Measurements from ENCODE around the gene DSC3.

DSC3 gene

DNA sequence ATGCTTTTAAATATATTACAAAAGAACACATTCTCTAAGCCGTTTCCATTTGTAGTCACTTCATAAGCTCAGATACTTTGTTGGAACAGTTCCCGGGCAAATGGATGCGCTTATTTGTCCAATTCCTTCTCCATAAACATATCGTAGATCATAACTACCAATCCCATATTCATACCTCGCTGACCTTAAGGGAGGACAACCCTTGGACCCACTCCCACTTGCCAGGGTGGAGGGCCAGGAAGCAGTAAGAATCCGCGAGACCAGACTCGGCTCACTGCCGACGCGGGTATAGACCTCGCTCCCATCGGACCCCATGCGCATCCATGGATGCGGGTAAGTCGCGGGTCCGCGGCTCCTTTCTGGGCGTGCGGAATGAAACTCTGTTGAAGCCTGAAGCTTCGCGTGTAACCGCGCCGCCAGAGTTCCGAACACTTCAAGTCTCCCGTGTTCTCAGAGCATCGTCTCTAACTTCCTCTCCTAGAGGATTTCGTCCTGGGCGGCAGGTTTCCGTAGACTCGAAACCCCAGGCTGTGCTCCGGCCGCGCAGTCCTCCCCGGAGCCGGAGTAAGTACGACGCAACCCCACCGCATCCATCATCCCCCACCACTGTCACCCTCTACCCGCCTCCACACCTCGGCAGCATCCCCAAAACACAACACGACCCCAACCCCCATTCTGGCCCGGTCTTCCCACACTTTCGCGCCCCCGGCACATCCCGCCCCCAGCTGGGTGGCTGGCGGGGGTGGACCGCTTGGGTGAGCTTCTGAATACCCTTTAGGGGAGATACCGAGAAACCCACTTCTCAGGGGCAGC is 1.1 kb downstream of the DSC3 start (continued):
- TF ChIP-seq, protein P1, sequence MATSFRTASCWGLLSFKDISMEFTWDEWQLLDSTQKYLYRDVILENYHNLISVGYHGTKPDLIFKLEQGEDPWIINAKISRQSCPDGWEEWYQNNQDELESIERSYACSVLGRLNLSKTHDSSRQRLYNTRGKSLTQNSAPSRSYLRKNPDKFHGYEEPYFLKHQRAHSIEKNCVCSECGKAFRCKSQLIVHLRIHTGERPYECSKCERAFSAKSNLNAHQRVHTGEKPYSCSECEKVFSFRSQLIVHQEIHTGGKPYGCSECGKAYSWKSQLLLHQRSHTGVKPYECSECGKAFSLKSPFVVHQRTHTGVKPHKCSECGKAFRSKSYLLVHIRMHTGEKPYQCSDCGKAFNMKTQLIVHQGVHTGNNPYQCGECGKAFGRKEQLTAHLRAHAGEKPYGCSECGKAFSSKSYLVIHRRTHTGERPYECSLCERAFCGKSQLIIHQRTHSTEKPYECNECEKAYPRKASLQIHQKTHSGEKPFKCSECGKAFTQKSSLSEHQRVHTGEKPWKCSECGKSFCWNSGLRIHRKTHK (tag by site-specific recombination; IDR thresholded peaks at IDR 0.05) = no peak
- TF ChIP-seq, protein P2, sequence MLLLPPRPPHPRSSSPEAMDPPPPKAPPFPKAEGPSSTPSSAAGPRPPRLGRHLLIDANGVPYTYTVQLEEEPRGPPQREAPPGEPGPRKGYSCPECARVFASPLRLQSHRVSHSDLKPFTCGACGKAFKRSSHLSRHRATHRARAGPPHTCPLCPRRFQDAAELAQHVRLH (tag by site-specific recombination; IDR thresholded peaks at IDR 0.05) = no peak; the same call in 1 of the 2 replicates
- TF ChIP-seq ZNF624 (tag by site-specific recombination; IDR thresholded peaks at IDR 0.05) = no peak
- no peak for TF ChIP-seq ZNF138 (tag by site-specific recombination; IDR thresholded peaks at IDR 0.05; ENCODE audit: borderline replicate concordance)
- no peak for TF ChIP-seq ZNF416 (tag by site-specific recombination; IDR thresholded peaks at IDR 0.05)
- TF ChIP-seq ZEB2 (tag by site-specific recombination; IDR thresholded peaks at IDR 0.05) = peak; percentile 61

DNA sequence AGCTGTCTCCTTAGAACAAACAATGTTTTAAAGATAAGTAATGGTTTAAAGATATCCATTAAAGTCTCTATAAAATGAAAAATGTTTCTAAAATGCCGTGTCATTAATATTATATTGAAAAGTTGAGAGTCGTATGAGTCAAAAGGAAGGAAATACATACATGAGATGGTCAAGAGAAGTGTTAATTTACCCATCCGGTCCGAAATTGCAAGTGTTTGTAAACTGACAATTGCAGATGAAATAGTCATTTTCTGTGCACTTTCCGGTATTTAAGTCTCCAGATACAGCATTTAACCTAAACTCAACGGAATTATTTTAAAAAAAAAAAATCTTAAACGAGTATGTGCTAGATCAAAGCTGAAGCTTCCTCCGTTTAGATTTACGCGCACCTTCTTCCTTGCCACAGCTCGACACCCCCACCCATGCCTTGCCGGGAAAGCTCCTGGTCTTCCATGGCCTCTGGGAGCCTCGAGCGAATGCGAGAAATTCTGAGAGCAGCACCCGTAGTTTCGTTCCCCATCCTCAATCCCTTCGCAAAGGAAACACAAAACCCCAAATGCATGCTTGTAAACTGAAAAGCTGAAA is 1.8 kb downstream of the DSC3 start:
- POLR2A ChIA-PET = interaction anchor here (1.0 to 2.8 kb wide), 4 partner anchors 52 to 207 kb away, joined by 3 to 12 read pairs (median 4); no protein-coding TSS in a partner anchor
- H3K4me3 ChIP-seq (ENCODE audit: low read depth, low read length) = peak overlapping the region; percentile 79

DNA sequence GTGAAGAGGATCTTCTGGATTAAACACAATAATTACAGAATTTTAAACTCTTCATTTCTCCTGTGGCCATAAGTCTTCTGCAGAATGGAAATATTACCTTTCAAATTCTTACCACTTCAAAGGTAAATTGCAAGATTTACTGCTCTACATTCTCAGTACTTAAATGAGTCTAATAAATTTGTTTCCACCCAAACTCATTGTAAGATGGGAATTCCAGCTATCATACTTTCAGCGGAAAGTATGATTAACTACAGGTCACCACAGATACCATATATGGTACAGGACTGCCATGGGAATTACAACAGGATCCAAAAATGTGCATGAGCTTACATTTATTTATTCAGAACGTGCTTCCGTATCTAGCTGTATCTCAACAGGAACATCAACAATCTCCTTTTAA is 3.1 kb downstream of the DSC3 start:
- Histone ChIP-seq H3K36me3 (ENCODE audit: control insufficient read depth in 2 of 2, insufficient read depth in 1 of 2, low read length in 2 of 2) (no peaks in the 10 kb centered on the region), H3K27ac (ENCODE audit: extremely low read depth, low read depth, low read length) (no peak overlapping the region), H3K4me3 (ENCODE audit: low read depth, low read length) (peak overlapping the region; percentile 79; the same call in 1 of the 2 replicates), H3K4me1 (ENCODE audit: control insufficient read depth, insufficient read depth, low read length) (no peaks in the 10 kb centered on the region), H3K9me3 (ENCODE audit: control insufficient read depth, insufficient read depth, low read depth, low read length) (no peaks in the 10 kb centered on the region)
- ChIA-PET POLR2A (interaction anchor here (0.6 to 1.0 kb wide), 2 partner anchors 62 to 461 kb away, joined by 3 to 6 read pairs; no protein-coding TSS in a partner anchor), CTCF (no interaction called here)
- TF ChIP-seq ZNF175 (tag by site-specific recombination; IDR thresholded peaks at IDR 0.05) = no peak
- no peak for TF ChIP-seq ZNF2 (tag by site-specific recombination; IDR thresholded peaks at IDR 0.05)
- TF ChIP-seq ZNF138 (tag by site-specific recombination; IDR thresholded peaks at IDR 0.05; ENCODE audit: borderline replicate concordance) = no peak
- TF ChIP-seq TCF7L2 (IDR thresholded peaks at IDR 0.05; ENCODE audit: borderline replicate concordance, low read depth, low read length) = peak; percentile 87
- TF ChIP-seq ZNF184 (tag by site-specific recombination; IDR thresholded peaks at IDR 0.05) = no peak
- TF ChIP-seq FEZF1 (tag by site-specific recombination; IDR thresholded peaks at IDR 0.05) = peak; percentile 61
- TF ChIP-seq SP7 (tag by site-specific recombination; IDR thresholded peaks at IDR 0.05) = peak; percentile 94
- peak; percentile 80 for TF ChIP-seq ZNF366 (tag by site-specific recombination; conservative IDR thresholded peaks at IDR 0.05)
- TF ChIP-seq, protein P3, sequence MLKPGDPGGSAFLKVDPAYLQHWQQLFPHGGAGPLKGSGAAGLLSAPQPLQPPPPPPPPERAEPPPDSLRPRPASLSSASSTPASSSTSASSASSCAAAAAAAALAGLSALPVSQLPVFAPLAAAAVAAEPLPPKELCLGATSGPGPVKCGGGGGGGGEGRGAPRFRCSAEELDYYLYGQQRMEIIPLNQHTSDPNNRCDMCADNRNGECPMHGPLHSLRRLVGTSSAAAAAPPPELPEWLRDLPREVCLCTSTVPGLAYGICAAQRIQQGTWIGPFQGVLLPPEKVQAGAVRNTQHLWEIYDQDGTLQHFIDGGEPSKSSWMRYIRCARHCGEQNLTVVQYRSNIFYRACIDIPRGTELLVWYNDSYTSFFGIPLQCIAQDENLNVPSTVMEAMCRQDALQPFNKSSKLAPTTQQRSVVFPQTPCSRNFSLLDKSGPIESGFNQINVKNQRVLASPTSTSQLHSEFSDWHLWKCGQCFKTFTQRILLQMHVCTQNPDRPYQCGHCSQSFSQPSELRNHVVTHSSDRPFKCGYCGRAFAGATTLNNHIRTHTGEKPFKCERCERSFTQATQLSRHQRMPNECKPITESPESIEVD (tag by site-specific recombination; IDR thresholded peaks at IDR 0.05) = peak; percentile 92
- 0 out of 2 replicates have a peak, but pooled peaks have one; percentile 13 for TF ChIP-seq SP3 (tag by site-specific recombination; IDR thresholded peaks at IDR 0.05)
- TF ChIP-seq OSR2 (tag by site-specific recombination; IDR thresholded peaks at IDR 0.05) = 0 out of 2 replicates have a peak, but pooled peaks have one; percentile 43
- no peak for TF ChIP-seq SP2 (tag by site-specific recombination; IDR thresholded peaks at IDR 0.05)

More for the DNA sequence above, 1.8 kb downstream of the DSC3 start:
- H3K36me3 ChIP-seq (ENCODE audit: control insufficient read depth in 2 of 2, insufficient read depth in 1 of 2, low read length in 2 of 2) = no peaks in the 10 kb centered on the region
- no peaks in the 10 kb centered on the region for H3K9me3 ChIP-seq (ENCODE audit: control insufficient read depth, insufficient read depth, low read depth, low read length)
- no peak for TF ChIP-seq ZBTB21 (tag by site-specific recombination; IDR thresholded peaks at IDR 0.05)
- no peak for TF ChIP-seq KLF7 (tag by site-specific recombination; IDR thresholded peaks at IDR 0.05; ENCODE audit: borderline replicate concordance)
- TF ChIP-seq, protein P4, sequence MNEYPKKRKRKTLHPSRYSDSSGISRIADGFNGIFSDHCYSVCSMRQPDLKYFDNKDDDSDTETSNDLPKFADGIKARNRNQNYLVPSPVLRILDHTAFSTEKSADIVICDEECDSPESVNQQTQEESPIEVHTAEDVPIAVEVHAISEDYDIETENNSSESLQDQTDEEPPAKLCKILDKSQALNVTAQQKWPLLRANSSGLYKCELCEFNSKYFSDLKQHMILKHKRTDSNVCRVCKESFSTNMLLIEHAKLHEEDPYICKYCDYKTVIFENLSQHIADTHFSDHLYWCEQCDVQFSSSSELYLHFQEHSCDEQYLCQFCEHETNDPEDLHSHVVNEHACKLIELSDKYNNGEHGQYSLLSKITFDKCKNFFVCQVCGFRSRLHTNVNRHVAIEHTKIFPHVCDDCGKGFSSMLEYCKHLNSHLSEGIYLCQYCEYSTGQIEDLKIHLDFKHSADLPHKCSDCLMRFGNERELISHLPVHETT (tag by site-specific recombination; IDR thresholded peaks at IDR 0.05) = no peak
- no peak for TF ChIP-seq TCF7L2 (IDR thresholded peaks at IDR 0.05; ENCODE audit: borderline replicate concordance, low read depth, low read length)
- TF ChIP-seq ZNF266 (tag by site-specific recombination; IDR thresholded peaks at IDR 0.05; ENCODE audit: low read depth) = no peak
- peak; percentile 89 for TF ChIP-seq IKZF3 (tag by site-specific recombination; IDR thresholded peaks at IDR 0.05)
- TF ChIP-seq ZNF48 (tag by site-specific recombination; IDR thresholded peaks at IDR 0.05) = no peak
- no peak for TF ChIP-seq SP7 (tag by site-specific recombination; IDR thresholded peaks at IDR 0.05)
- no peak for TF ChIP-seq FEZF1 (tag by site-specific recombination; IDR thresholded peaks at IDR 0.05)
- TF ChIP-seq, protein P5, sequence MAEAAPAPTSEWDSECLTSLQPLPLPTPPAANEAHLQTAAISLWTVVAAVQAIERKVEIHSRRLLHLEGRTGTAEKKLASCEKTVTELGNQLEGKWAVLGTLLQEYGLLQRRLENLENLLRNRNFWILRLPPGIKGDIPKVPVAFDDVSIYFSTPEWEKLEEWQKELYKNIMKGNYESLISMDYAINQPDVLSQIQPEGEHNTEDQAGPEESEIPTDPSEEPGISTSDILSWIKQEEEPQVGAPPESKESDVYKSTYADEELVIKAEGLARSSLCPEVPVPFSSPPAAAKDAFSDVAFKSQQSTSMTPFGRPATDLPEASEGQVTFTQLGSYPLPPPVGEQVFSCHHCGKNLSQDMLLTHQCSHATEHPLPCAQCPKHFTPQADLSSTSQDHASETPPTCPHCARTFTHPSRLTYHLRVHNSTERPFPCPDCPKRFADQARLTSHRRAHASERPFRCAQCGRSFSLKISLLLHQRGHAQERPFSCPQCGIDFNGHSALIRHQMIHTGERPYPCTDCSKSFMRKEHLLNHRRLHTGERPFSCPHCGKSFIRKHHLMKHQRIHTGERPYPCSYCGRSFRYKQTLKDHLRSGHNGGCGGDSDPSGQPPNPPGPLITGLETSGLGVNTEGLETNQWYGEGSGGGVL (tag by site-specific recombination; IDR thresholded peaks at IDR 0.05) = no peak
- TF ChIP-seq MZF1 (tag by site-specific recombination; IDR thresholded peaks at IDR 0.05; ENCODE audit: borderline replicate concordance) = no peak
- TF ChIP-seq PRDM1 (tag by site-specific recombination; IDR thresholded peaks at IDR 0.05) = 0 out of 2 replicates have a peak, but pooled peaks have one; percentile 21
- TF ChIP-seq ZNF501 (tag by site-specific recombination; IDR thresholded peaks at IDR 0.05) = 0 out of 2 replicates have a peak, but pooled peaks have one; percentile 2
- CTCF ChIA-PET = interaction anchor here (0.6 kb wide), 1 partner anchor 40 kb away, joined by 4 read pairs; no protein-coding TSS in a partner anchor
- no peaks in the 10 kb centered on the region for H3K4me1 ChIP-seq (ENCODE audit: control insufficient read depth, insufficient read depth, low read length)
- H3K27ac ChIP-seq (ENCODE audit: extremely low read depth, low read depth, low read length) = peak overlapping the region; percentile 94
